ENCODE measurements around the gene DGKD. TPM values are rescaled to one million over a fixed set of nuclear protein-coding genes. Genes with fewer than 3 reads are reported as not detected.

DGKD gene
- polyA plus RNA-seq, 3 donors = 14.5 to 67.5 (median 16.6) TPM

DNA sequence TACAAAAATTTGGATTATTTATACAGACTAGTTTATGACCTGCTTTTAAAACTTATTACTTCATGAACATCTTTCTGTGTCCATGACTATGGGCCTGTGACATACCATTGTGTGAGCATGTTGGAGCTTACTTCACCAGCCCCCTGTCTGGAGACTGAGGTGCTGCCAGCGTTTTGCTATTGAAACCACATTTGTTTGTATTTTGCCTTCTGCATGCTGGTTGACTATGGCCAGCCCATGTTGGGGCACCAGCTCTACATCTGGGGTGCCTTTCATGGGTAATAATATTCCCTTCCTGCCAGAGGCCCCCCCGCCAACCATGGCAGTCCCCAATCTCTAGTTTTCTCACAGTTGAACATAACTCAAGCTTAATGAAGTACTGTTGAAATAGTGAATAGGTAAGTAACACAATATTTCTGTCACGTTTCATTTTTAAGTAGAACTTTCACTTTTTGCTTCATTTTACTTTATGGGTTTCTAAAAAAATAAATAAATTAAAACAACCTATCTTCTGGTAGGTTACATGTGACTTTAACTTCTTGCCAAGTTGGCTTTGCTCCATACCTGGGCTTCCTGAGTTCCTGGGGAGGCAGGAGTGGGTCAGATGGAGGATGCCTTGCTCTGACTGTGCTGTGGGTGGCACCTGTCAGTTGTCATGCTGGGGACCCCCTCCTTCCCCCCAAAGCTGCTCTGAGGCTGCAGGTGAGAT, 63.9 kb downstream of the DGKD start:
- H3K4me3 Mint-ChIP-seq = peak overlapping the region in 1 of 2 donors; percentile 86
- Histone ChIP-seq H3K4me2 (replicated peaks; ENCODE audit: extremely low read depth, low read length, poor library complexity, severe bottlenecking) (peak overlapping the region; percentile 49), H3K4me3 (replicated peaks in 1 of 3; ENCODE audit: low read depth in 2 of 3, low read length in 3 of 3) (peak overlapping the region in 1 of 3 experiments; percentile 46), H3K36me3 (replicated peaks in 1 of 2; ENCODE audit: control insufficient read depth in 1 of 2, insufficient read depth in 2 of 2, low read length in 2 of 2) (peaks cover 39 to 88% of the 10 kb centered on the region in 2 donors), H3K9ac (ENCODE audit: insufficient read depth, low read length, poor library complexity, severe bottlenecking) (peak overlapping the region; percentile 28), H4K20me1 (ENCODE audit: insufficient read depth, low read length) (peaks cover 100% of the 10 kb centered on the region), H3K27ac (ENCODE audit: low read depth in 1 of 2, low read length in 2 of 2) (peak overlapping the region; percentile 20 to 50), H3K9me3 (replicated peaks in 1 of 2; ENCODE audit: control insufficient read depth in 1 of 2, insufficient read depth in 1 of 2, low read length in 2 of 2) (no peaks in the 10 kb centered on the region), H3K27me3 (ENCODE audit: control insufficient read depth in 2 of 2, insufficient read depth in 2 of 2, low read length in 2 of 2) (no peaks in the 10 kb centered on the region), H3K79me2 (ENCODE audit: insufficient read depth, low read length) (peaks cover 99% of the 10 kb centered on the region), H3K4me1 (ENCODE audit: control insufficient read depth in 1 of 2, insufficient read depth in 2 of 2, low read length in 2 of 2) (peaks cover 14 to 15% of the 10 kb centered on the region in 2 donors), H2AFZ (ENCODE audit: insufficient read depth, low read depth, low read length, poor library complexity, severe bottlenecking) (no peak overlapping the region)
- peaks cover 37% of the 10 kb centered on the region for H3K4me1 Mint-ChIP-seq
- 43% methylated on average over 1 of the region's 3 CpGs for WGBS (ENCODE audit: insufficient coverage)
- peaks cover 63 to 89% of the 10 kb centered on the region in 2 donors for H3K36me3 Mint-ChIP-seq
- H3K9me3 Mint-ChIP-seq = peaks cover 0 to 3% (median 0%) of the 10 kb centered on the region in 7 donors
- H3K27me3 Mint-ChIP-seq (ENCODE audit: low read depth in 3 of 3) = peaks cover 0 to 2% (median 0%) of the 10 kb centered on the region in 3 donors
- TF ChIP-seq, protein P1, sequence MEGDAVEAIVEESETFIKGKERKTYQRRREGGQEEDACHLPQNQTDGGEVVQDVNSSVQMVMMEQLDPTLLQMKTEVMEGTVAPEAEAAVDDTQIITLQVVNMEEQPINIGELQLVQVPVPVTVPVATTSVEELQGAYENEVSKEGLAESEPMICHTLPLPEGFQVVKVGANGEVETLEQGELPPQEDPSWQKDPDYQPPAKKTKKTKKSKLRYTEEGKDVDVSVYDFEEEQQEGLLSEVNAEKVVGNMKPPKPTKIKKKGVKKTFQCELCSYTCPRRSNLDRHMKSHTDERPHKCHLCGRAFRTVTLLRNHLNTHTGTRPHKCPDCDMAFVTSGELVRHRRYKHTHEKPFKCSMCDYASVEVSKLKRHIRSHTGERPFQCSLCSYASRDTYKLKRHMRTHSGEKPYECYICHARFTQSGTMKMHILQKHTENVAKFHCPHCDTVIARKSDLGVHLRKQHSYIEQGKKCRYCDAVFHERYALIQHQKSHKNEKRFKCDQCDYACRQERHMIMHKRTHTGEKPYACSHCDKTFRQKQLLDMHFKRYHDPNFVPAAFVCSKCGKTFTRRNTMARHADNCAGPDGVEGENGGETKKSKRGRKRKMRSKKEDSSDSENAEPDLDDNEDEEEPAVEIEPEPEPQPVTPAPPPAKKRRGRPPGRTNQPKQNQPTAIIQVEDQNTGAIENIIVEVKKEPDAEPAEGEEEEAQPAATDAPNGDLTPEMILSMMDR (IDR thresholded peaks at IDR 0.05) = no peak
- peak overlapping the region in 6 of 7 donors; percentile 12 to 93 (median 46) for H3K27ac Mint-ChIP-seq
- intact Hi-C loops (cut with micrococcal nuclease) = no loop called here
- DNase-seq = no peak

DNA sequence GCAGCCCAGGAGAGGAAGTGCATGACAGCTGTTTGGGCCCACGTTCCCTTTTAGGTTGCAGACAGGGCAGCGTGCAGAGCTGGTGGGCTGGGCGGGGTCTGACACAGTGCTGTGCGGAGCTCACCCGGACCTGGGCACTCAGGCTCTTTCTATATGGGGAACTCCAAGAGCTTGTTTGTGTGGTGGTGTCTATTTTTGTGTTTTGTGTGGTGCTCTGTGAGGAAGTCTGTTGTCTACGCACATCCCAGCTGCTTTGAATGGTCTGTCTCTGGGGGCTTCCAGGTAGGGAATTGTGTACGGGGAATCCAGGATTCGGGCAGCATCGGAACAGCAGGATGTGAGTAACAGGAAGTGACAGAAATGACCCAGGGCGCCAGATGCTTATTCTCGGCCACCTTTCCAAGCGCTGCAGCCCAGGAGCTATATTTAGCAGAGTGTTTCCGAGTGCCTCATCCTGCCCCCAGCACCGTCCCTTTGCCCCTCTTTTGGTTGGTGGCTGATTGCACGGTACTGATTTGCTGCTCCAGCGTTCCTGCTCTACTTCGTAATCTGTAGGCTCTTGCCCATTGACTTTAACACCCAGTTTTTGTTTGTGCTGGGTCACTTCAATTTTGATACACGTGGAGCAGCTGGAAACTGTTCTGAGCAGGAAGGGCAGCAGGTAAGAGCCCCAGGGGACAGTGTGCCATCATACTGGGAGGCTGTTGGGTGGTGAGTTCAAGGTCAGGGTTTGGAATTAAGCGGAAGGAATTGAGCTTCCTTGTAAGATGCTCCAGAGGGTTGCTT, 64.7 kb downstream of the DGKD start:
- Mint-ChIP-seq H3K9me3 (peaks cover 0 to 5% (median 3%) of the 10 kb centered on the region in 7 donors), H3K4me1 (peaks cover 35% of the 10 kb centered on the region), H3K27me3 (ENCODE audit: low read depth in 3 of 3) (peaks cover 0 to 2% (median 0%) of the 10 kb centered on the region in 3 donors), H3K36me3 (peaks cover 67 to 89% of the 10 kb centered on the region in 2 donors), H3K27ac (peak overlapping the region; percentile 12 to 93 (median 65)), H3K4me3 (peak overlapping the region; percentile 62 to 86)
- Histone ChIP-seq H3K79me2 (ENCODE audit: insufficient read depth, low read length) (peaks cover 99% of the 10 kb centered on the region), H3K9ac (ENCODE audit: insufficient read depth, low read length, poor library complexity, severe bottlenecking) (peak overlapping the region; percentile 28), H3K27ac (ENCODE audit: low read depth in 1 of 2, low read length in 2 of 2) (peak overlapping the region; percentile 20 to 50), H3K36me3 (replicated peaks in 1 of 2; ENCODE audit: control insufficient read depth in 1 of 2, insufficient read depth in 2 of 2, low read length in 2 of 2) (peaks cover 44 to 88% of the 10 kb centered on the region in 2 donors), H3K27me3 (ENCODE audit: control insufficient read depth in 2 of 2, insufficient read depth in 2 of 2, low read length in 2 of 2) (no peaks in the 10 kb centered on the region), H3K4me3 (replicated peaks in 1 of 3; ENCODE audit: low read depth in 2 of 3, low read length in 3 of 3) (peak overlapping the region in 1 of 3 experiments; percentile 46), H4K20me1 (ENCODE audit: insufficient read depth, low read length) (peaks cover 100% of the 10 kb centered on the region), H3K9me3 (replicated peaks in 1 of 2; ENCODE audit: control insufficient read depth in 1 of 2, insufficient read depth in 1 of 2, low read length in 2 of 2) (peaks cover 0 to 3% of the 10 kb centered on the region in 2 donors), H3K4me1 (ENCODE audit: control insufficient read depth in 1 of 2, insufficient read depth in 2 of 2, low read length in 2 of 2) (peaks cover 14 to 15% of the 10 kb centered on the region in 2 donors), H3K4me2 (replicated peaks; ENCODE audit: extremely low read depth, low read length, poor library complexity, severe bottlenecking) (peak overlapping the region; percentile 49), H2AFZ (ENCODE audit: insufficient read depth, low read depth, low read length, poor library complexity, severe bottlenecking) (no peak overlapping the region)
- TF ChIP-seq, protein P1 (IDR thresholded peaks at IDR 0.05) = no peak
- 9% methylated on average over 19 of the region's 19 CpGs for WGBS (ENCODE audit: insufficient coverage)
- DNase-seq = peak; percentile 14 to 63 (median 19)
- intact Hi-C loops (cut with micrococcal nuclease) = no loop called here
